Panc1 (cell line): ENCODE data around the gene BASP1. TPM values are rescaled to one million over a fixed set of nuclear protein-coding genes. Genes with fewer than 3 reads are reported as not detected.

Source experiments
- ATAC-seq: fragments of 200-7000 bp; cut with Tn5 transposase; 2 replicates; pipeline ENCODE4 v1.9.1; 2020; ENCODE audit warnings: mild to moderate bottlenecking, moderate library complexity
- BruUV-seq: library from RNA; stranded (reverse); fragments of 400-500 nt; replicated peaks from 2 replicates; lab custom pipeline; 2021; lab: Mats Ljungman, UMichigan
- CTCF ChIA-PET: fragments of 300-600 bp; sonication (Branson Sonifier 250); formaldehyde crosslinking; loops from one replicate; lab custom pipeline; 2022; ENCODE audit warnings: antibody characterized with exemption; lab: Charles Lee
- POLR2A ChIA-PET: fragments of 300-600 bp; sonication (Branson Sonifier 250); formaldehyde crosslinking; loops from one replicate; lab custom pipeline; 2022; ENCODE audit warnings: antibody characterized with exemption; lab: Charles Lee
- DNase-seq: peaks from one replicate; pipeline ENCODE4 v3.0.0-alpha.2; 2010; ENCODE audit warnings: low read depth, low spot score
- H3K27ac ChIP-seq: 2 replicates; pipeline ENCODE4 v1.5.1; 2011; ENCODE audit warnings: mild to moderate bottlenecking, low read length, inconsistent platforms
- H3K27me3 ChIP-seq: fragments of 200-500 bp; sonication (Bioruptor generic); 2 replicates; pipeline ENCODE4 v1.6.0; 2014; ENCODE audit warnings: low read length, inconsistent platforms; ENCODE audit not compliant: control insufficient read depth, insufficient read depth
- H3K36me3 ChIP-seq: fragments of 200-500 bp; sonication (Bioruptor generic); 2 replicates; pipeline ENCODE4 v1.5.1; 2014; ENCODE audit warnings: inconsistent platforms, mild to moderate bottlenecking, low read length, moderate library complexity; ENCODE audit not compliant: control insufficient read depth, insufficient read depth
- H3K4me1 ChIP-seq: 2 replicates; pipeline ENCODE4 v1.5.1; 2011; ENCODE audit warnings: inconsistent platforms, mild to moderate bottlenecking, low read length, moderate library complexity; ENCODE audit not compliant: control insufficient read depth, insufficient read depth
- H3K4me3 ChIP-seq, 2 experiments: 2 replicates each; pipeline ENCODE4 v1.5.1; 2011 to 2012; ENCODE audit warnings: low read depth in 2 of 2, low read length in 2 of 2, mild to moderate bottlenecking in 2 of 2, inconsistent platforms in 1 of 2, moderate library complexity in 1 of 2
- H3K9me3 ChIP-seq: fragments of 200-500 bp; sonication (Bioruptor generic); 2 replicates; pipeline ENCODE4 v1.5.1; 2014; ENCODE audit warnings: low read depth, mild to moderate bottlenecking, inconsistent platforms, low read length, moderate library complexity; ENCODE audit not compliant: control insufficient read depth, insufficient read depth
- POLR2AphosphoS5 ChIP-seq: IDR thresholded peaks from 2 replicates; pipeline ENCODE4 v1.6.1; 2012; ENCODE audit warnings: mild to moderate bottlenecking, low read depth, low read length, moderate library complexity
- SIN3A ChIP-seq: IDR thresholded peaks from 2 replicates; pipeline ENCODE4 v1.6.1; 2012; ENCODE audit warnings: low read depth, mild to moderate bottlenecking, low read length, moderate library complexity, borderline replicate concordance; ENCODE audit not compliant: insufficient read depth
- TCF7L2 ChIP-seq: IDR thresholded peaks from 2 replicates; pipeline ENCODE4 v1.6.1; 2011; ENCODE audit warnings: mild to moderate bottlenecking, low read depth, low read length, inconsistent platforms
- in situ Hi-C: cut with HindIII; loops from 2 replicates; pipeline ENCODE4 v1.10.0; 2016; ENCODE audit warnings: low sequenced_read_pairs, low pct_unique_long_range_greater_than_20kb
- intact Hi-C: fragments of 100-400 bp; cut with micrococcal nuclease; formaldehyde crosslinking; loops from one replicate; pipeline ENCODE4 v1.10.0; 2022; ENCODE audit not compliant: unreplicated experiment
- total RNA-seq: library from RNA; stranded (reverse); gene quantifications from one replicate; pipeline ENCODE4 v1.2.1, GENCODE V29; 2021; ENCODE audit not compliant: unreplicated experiment
- TF ChIP-seq, protein P1 (sequence below): fragments of 450-650 bp; IDR thresholded peaks from 2 replicates; pipeline ENCODE4 v1.5.1; 2017; ENCODE audit warnings: mild to moderate bottlenecking
- TF ChIP-seq, protein P2 (sequence below), 2 experiments: IDR thresholded peaks; 2 replicates each; pipeline ENCODE4 v1.6.1; 2011 to 2012; ENCODE audit warnings: low read depth in 2 of 2, control low read depth in 1 of 2, low read length in 1 of 2, mild to moderate bottlenecking in 1 of 2, moderate library complexity in 1 of 2; ENCODE audit not compliant: insufficient read depth in 1 of 2

The BASP1 gene
- total RNA-seq, 1 experiment from 2014 or later: 217 TPM

GRCh38 chr5:17172791-17173190 lies 44.6 kb upstream of the BASP1 start:
- DNase-seq (no peak), ATAC-seq (no peak)
- Histone ChIP-seq H3K27me3 (no peaks in the 10 kb centered on the region), H3K4me1 (no peaks in the 10 kb centered on the region), H3K36me3 (no peaks in the 10 kb centered on the region), H3K9me3 (no peaks in the 10 kb centered on the region), H3K27ac (no peak overlapping the region), H3K4me3 (no peak overlapping the region)
- CTCF ChIA-PET: no interaction called here
- no peak for TF ChIP-seq TCF7L2
- no peak for TF ChIP-seq POLR2AphosphoS5
- TF ChIP-seq SIN3A: no peak
- TF ChIP-seq, protein P1, sequence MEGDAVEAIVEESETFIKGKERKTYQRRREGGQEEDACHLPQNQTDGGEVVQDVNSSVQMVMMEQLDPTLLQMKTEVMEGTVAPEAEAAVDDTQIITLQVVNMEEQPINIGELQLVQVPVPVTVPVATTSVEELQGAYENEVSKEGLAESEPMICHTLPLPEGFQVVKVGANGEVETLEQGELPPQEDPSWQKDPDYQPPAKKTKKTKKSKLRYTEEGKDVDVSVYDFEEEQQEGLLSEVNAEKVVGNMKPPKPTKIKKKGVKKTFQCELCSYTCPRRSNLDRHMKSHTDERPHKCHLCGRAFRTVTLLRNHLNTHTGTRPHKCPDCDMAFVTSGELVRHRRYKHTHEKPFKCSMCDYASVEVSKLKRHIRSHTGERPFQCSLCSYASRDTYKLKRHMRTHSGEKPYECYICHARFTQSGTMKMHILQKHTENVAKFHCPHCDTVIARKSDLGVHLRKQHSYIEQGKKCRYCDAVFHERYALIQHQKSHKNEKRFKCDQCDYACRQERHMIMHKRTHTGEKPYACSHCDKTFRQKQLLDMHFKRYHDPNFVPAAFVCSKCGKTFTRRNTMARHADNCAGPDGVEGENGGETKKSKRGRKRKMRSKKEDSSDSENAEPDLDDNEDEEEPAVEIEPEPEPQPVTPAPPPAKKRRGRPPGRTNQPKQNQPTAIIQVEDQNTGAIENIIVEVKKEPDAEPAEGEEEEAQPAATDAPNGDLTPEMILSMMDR: no peak
- POLR2A ChIA-PET: no interaction called here
- intact Hi-C loops (no loop called here), in situ Hi-C loops (no loop called here)
- BruUV-seq: no TSS peak

DNA sequence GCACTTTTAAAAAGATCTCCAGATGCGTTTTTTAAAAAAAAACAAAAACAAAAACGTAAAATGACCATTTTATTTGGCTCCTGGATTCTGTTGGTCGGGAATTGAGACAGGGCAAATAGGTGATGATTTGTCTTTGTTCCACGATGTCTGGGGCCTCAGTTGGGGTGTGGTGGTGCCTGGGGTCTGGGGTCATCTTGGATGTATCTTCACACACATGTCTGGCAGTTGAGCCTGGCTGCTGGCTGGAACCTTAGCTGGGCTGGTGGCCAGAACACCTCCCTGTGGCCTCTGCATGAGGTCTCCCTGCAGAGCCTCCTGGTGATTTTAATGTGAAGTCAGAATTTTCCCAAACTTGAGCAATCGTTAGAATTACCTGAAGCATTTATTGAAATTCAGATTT lies 42.5 kb upstream of the BASP1 start:
- ATAC-seq: no peak
- no peaks in the 10 kb centered on the region for H3K4me1 ChIP-seq
- H3K27ac ChIP-seq: no peak overlapping the region
- DNase-seq: no peak
- H3K4me3 ChIP-seq: no peak overlapping the region
- TF ChIP-seq POLR2AphosphoS5: no peak
- TF ChIP-seq, protein P2, sequence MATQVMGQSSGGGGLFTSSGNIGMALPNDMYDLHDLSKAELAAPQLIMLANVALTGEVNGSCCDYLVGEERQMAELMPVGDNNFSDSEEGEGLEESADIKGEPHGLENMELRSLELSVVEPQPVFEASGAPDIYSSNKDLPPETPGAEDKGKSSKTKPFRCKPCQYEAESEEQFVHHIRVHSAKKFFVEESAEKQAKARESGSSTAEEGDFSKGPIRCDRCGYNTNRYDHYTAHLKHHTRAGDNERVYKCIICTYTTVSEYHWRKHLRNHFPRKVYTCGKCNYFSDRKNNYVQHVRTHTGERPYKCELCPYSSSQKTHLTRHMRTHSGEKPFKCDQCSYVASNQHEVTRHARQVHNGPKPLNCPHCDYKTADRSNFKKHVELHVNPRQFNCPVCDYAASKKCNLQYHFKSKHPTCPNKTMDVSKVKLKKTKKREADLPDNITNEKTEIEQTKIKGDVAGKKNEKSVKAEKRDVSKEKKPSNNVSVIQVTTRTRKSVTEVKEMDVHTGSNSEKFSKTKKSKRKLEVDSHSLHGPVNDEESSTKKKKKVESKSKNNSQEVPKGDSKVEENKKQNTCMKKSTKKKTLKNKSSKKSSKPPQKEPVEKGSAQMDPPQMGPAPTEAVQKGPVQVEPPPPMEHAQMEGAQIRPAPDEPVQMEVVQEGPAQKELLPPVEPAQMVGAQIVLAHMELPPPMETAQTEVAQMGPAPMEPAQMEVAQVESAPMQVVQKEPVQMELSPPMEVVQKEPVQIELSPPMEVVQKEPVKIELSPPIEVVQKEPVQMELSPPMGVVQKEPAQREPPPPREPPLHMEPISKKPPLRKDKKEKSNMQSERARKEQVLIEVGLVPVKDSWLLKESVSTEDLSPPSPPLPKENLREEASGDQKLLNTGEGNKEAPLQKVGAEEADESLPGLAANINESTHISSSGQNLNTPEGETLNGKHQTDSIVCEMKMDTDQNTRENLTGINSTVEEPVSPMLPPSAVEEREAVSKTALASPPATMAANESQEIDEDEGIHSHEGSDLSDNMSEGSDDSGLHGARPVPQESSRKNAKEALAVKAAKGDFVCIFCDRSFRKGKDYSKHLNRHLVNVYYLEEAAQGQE (IDR thresholded peaks at IDR 0.05; ENCODE audit: insufficient read depth in 1 of 2, low read depth in 2 of 2, low read length in 1 of 2): no peak
- TF ChIP-seq, protein P1: no peak
- TF ChIP-seq TCF7L2: no peak
- BruUV-seq: no TSS peak
- intact Hi-C loops: no loop called here
- ChIA-PET POLR2A (no interaction called here), CTCF (no interaction called here)
- in situ Hi-C loops: no loop called here
- no peaks in the 10 kb centered on the region for H3K36me3 ChIP-seq
- H3K27me3 ChIP-seq: no peaks in the 10 kb centered on the region
- H3K9me3 ChIP-seq: no peaks in the 10 kb centered on the region
